Nephron (organoid): ENCODE data around the gene PEX12.
"Not testable (repeated sequence)": the region's sequence is repeated elsewhere in the genome, so short reads cannot be mapped to it uniquely, and the experiment has no call there.

ENCODE experiments used
- H3K27ac Mint-ChIP-seq, 3 experiments: 2 replicates each; pipeline ENCODE4 v1.8.0; 2020; ENCODE audit warnings: mixed read lengths in 3 of 3, mild to moderate bottlenecking in 2 of 3, moderate library complexity in 1 of 3
- H3K27me3 Mint-ChIP-seq: 2 replicates; pipeline ENCODE4 v1.8.0; 2021; ENCODE audit warnings: low read depth, mild to moderate bottlenecking, moderate library complexity, mixed read lengths
- H3K36me3 Mint-ChIP-seq: 2 replicates; pipeline ENCODE4 v1.8.0; 2020; ENCODE audit warnings: low read depth, mixed read lengths
- H3K4me1 Mint-ChIP-seq: 2 replicates; pipeline ENCODE4 v1.8.0; 2020; ENCODE audit warnings: mixed read lengths
- H3K4me3 Mint-ChIP-seq, 3 experiments: 2 replicates each; pipeline ENCODE4 v1.8.0; 2020; ENCODE audit warnings: mild to moderate bottlenecking in 3 of 3, mixed read lengths in 3 of 3, moderate library complexity in 2 of 3
- H3K9me3 Mint-ChIP-seq: 2 replicates; pipeline ENCODE4 v1.8.0; 2020; ENCODE audit warnings: mixed read lengths
- CTCF ChIP-seq, 3 experiments: fragments of 200-600 bp; sonication (generic); IDR thresholded peaks; one replicate each; pipeline ENCODE4 v1.5.0; 2021; ENCODE audit warnings: antibody characterized with exemption in 3 of 3; ENCODE audit not compliant: unreplicated experiment in 3 of 3

PEX12 gene

GRCh38 chr17:35614810-35615209, 36.4 kb upstream of the PEX12 start:
- Mint-ChIP-seq H3K27ac (no peak overlapping the region), H3K27me3 (no peaks in the 10 kb centered on the region), H3K9me3 (no peaks in the 10 kb centered on the region), H3K36me3 (peaks cover 10% of the 10 kb centered on the region), H3K4me1 (peaks cover 5% of the 10 kb centered on the region), H3K4me3 (no peak overlapping the region)
- TF ChIP-seq CTCF (IDR thresholded peaks at IDR 0.05; ENCODE audit: unreplicated experiment in 3 of 3), result no peak

GRCh38 chr17:35612924-35613521, 34.7 kb upstream of the PEX12 start:
- Mint-ChIP-seq H3K4me3 (no peak overlapping the region), H3K27ac (no peak overlapping the region), H3K9me3 (no peaks in the 10 kb centered on the region), H3K27me3 (no peaks in the 10 kb centered on the region), H3K36me3 (peaks cover 22% of the 10 kb centered on the region), H3K4me1 (peaks cover 5% of the 10 kb centered on the region)
- peak; percentile 61 to 70 (median 63) for TF ChIP-seq CTCF (IDR thresholded peaks at IDR 0.05; ENCODE audit: unreplicated experiment in 3 of 3)

GRCh38 chr17:35610746-35611145, 32.4 kb upstream of the PEX12 start:
- H3K4me3 Mint-ChIP-seq, H3K27me3 Mint-ChIP-seq, H3K4me1 Mint-ChIP-seq, H3K27ac Mint-ChIP-seq, H3K9me3 Mint-ChIP-seq: not testable (repeated sequence)
- H3K36me3 Mint-ChIP-seq, result peaks cover 42% of the 10 kb centered on the region

GRCh38 chr17:35609831-35610230, 31.5 kb upstream of the PEX12 start:
- H3K27me3 Mint-ChIP-seq, result no peaks in the 10 kb centered on the region
- H3K36me3 Mint-ChIP-seq, result peaks cover 47% of the 10 kb centered on the region
- no peaks in the 10 kb centered on the region for H3K4me1 Mint-ChIP-seq
- H3K9me3 Mint-ChIP-seq, result no peaks in the 10 kb centered on the region
- TF ChIP-seq CTCF (IDR thresholded peaks at IDR 0.05; ENCODE audit: unreplicated experiment in 3 of 3), result no peak
- no peak overlapping the region for H3K27ac Mint-ChIP-seq
- H3K4me3 Mint-ChIP-seq, result no peak overlapping the region

GRCh38 chr17:35607239-35607847, 29.0 kb upstream of the PEX12 start:
- H3K36me3 Mint-ChIP-seq, result peaks cover 57% of the 10 kb centered on the region
- TF ChIP-seq CTCF (IDR thresholded peaks at IDR 0.05; ENCODE audit: unreplicated experiment in 3 of 3), result no peak

GRCh38 chr17:35605678-35606077, 27.3 kb upstream of the PEX12 start:
- Mint-ChIP-seq H3K4me3 (no peak overlapping the region), H3K27me3 (no peaks in the 10 kb centered on the region), H3K9me3 (no peaks in the 10 kb centered on the region), H3K4me1 (no peaks in the 10 kb centered on the region), H3K36me3 (peaks cover 58% of the 10 kb centered on the region), H3K27ac (no peak overlapping the region)
- no peak for TF ChIP-seq CTCF (IDR thresholded peaks at IDR 0.05; ENCODE audit: unreplicated experiment in 3 of 3)

More at GRCh38 chr17:35607239-35607847, 29.0 kb upstream of the PEX12 start:
- no peak overlapping the region for H3K4me3 Mint-ChIP-seq
- no peaks in the 10 kb centered on the region for H3K27me3 Mint-ChIP-seq
- H3K27ac Mint-ChIP-seq, result no peak overlapping the region
- H3K4me1 Mint-ChIP-seq, result no peaks in the 10 kb centered on the region
- H3K9me3 Mint-ChIP-seq, result no peaks in the 10 kb centered on the region
